Upper lobe of left lung (tissue), 6 donors: ENCODE data around the gene DNASE1L3. TPM values are rescaled to one million over a fixed set of nuclear protein-coding genes. Genes with fewer than 3 reads are reported as not detected.

Experiments
- ATAC-seq, 2 donors: fragments of 200-7000 bp; cut with Tn5 transposase; one replicate each; pipeline ENCODE4 v1.9.1; 2022; ENCODE audit warnings: mild to moderate bottlenecking in 2 of 2, moderate library complexity in 2 of 2; ENCODE audit not compliant: low FRiP score in 2 of 2
- DNase-seq, 2 donors: peaks; one replicate each; pipeline ENCODE4 v3.0.0-alpha.2; 2019 to 2020
- H3K27ac ChIP-seq, 4 donors: fragments of 200-600 bp; sonication (generic); one replicate each; pipeline ENCODE4 v1.5.1; 2016 to 2019
- H3K27me3 ChIP-seq, 4 donors: fragments of 200-600 bp; sonication (generic); one replicate each; pipeline ENCODE4 v1.5.1; 2017 to 2019
- H3K36me3 ChIP-seq, 4 donors: fragments of 200-600 bp; sonication (generic); one replicate each; pipeline ENCODE4 v1.5.1; 2016 to 2019
- H3K4me1 ChIP-seq, 4 donors: fragments of 200-600 bp; sonication (generic); one replicate each; pipeline ENCODE4 v1.5.1; 2018 to 2019
- H3K4me3 ChIP-seq, 4 donors: fragments of 200-600 bp; sonication (generic); one replicate each; pipeline ENCODE4 v1.5.1; 2017 to 2019; ENCODE audit warnings: mild to moderate bottlenecking in 2 of 4, moderate library complexity in 1 of 4
- H3K9me3 ChIP-seq, 4 donors: fragments of 200-600 bp; sonication (generic); one replicate each; pipeline ENCODE4 v1.5.1; 2018 to 2019
- CTCF ChIP-seq, 6 experiments: fragments of 450-650 bp in 4 of 6; fragments of 200-600 bp in 2 of 6; sonication (generic) in 2 of 6; IDR thresholded peaks; one replicate each; pipeline ENCODE4 v1.5.1; 2016 to 2019; ENCODE audit warnings: antibody characterized with exemption in 6 of 6
- EP300 ChIP-seq, 4 donors: sonication (generic); formaldehyde crosslinking; IDR thresholded peaks; one replicate each; pipeline ENCODE4 v1.5.1; 2017; ENCODE audit warnings: antibody characterized with exemption in 4 of 4, control low read depth in 2 of 4
- POLR2A ChIP-seq, 4 donors: fragments of 450-650 bp; IDR thresholded peaks; one replicate each; pipeline ENCODE4 v1.5.1; 2016 to 2017; ENCODE audit warnings: antibody characterized with exemption in 4 of 4, mild to moderate bottlenecking in 2 of 4
- POLR2AphosphoS5 ChIP-seq, 2 donors: sonication (generic); formaldehyde crosslinking; IDR thresholded peaks; one replicate each; pipeline ENCODE4 v1.5.1; 2017; ENCODE audit warnings: antibody characterized with exemption in 2 of 2
- WGBS, 2 donors: methylation state at CpG; one replicate each; pipeline ENCODE4 v1.1.5; 2017 to 2018; 5-methylcytosine and 5-hydroxymethylcytosine counted together
- total RNA-seq, 6 donors: library from RNA; depleted of rRNA in 4 of 6; stranded (reverse); fragments of >200 nt in 4 of 6; gene quantifications; one replicate each; pipeline versions ENCODE4 v1.1.0 to v1.2.1, GENCODE V29; 2016 to 2021
- donor health status: DM: no; HTN: no; CAD: no; lungs with moderate emphysema.
- donor health status: DM: no; HTN: yes; CAD: no; lungs with severe emphysema.

The DNASE1L3 gene
- total RNA-seq, 6 donors from 2014 or later, result 0.59 to 35.6 (median 3.3) TPM; not detected in 1

GRCh38 chr3:58209933-58210332, 839 bp downstream of the DNASE1L3 start:
- ATAC-seq, result no peak
- Histone ChIP-seq H3K4me3 (no peak overlapping the region), H3K27ac (no peak overlapping the region), H3K4me1 (peaks cover 0 to 7% (median 2%) of the 10 kb centered on the region in 4 donors), H3K27me3 (no peaks in the 10 kb centered on the region), H3K36me3 (no peaks in the 10 kb centered on the region), H3K9me3 (no peaks in the 10 kb centered on the region)
- WGBS, 2 donors, result 54 to 74% methylated on average over 3 of the region's 3 CpGs
- no peak for DNase-seq
- TF ChIP-seq POLR2A (IDR thresholded peaks at IDR 0.05) (no peak), EP300 (IDR thresholded peaks at IDR 0.05) (no peak), CTCF (IDR thresholded peaks at IDR 0.05) (no peak), POLR2AphosphoS5 (IDR thresholded peaks at IDR 0.05) (no peak)

GRCh38 chr3:58207954-58208353, 2.8 kb downstream of the DNASE1L3 start:
- Histone ChIP-seq H3K9me3 (no peaks in the 10 kb centered on the region), H3K4me3 (no peak overlapping the region), H3K36me3 (no peaks in the 10 kb centered on the region), H3K4me1 (no peaks in the 10 kb centered on the region), H3K27ac (no peak overlapping the region), H3K27me3 (no peaks in the 10 kb centered on the region)
- TF ChIP-seq CTCF (IDR thresholded peaks at IDR 0.05), result no peak
- TF ChIP-seq POLR2A (IDR thresholded peaks at IDR 0.05), result no peak
- TF ChIP-seq EP300 (IDR thresholded peaks at IDR 0.05), result no peak
- no peak for TF ChIP-seq POLR2AphosphoS5 (IDR thresholded peaks at IDR 0.05)
- no peak for ATAC-seq
- WGBS, 2 donors, result 89 to 93% methylated on average over 4 of the region's 4 CpGs
- no peak for DNase-seq

- 93 to 94% methylated on average over 3 to 5 of the region's 5 CpGs for WGBS, 2 donors
- no peak overlapping the region for H3K27ac ChIP-seq
- H3K9me3 ChIP-seq, result no peaks in the 10 kb centered on the region
- no peak for DNase-seq
- H3K4me1 ChIP-seq, result peaks cover 0 to 2% (median 0%) of the 10 kb centered on the region in 4 donors
- no peak for TF ChIP-seq POLR2A (IDR thresholded peaks at IDR 0.05)
- TF ChIP-seq EP300 (IDR thresholded peaks at IDR 0.05), result no peak
- no peak for TF ChIP-seq POLR2AphosphoS5 (IDR thresholded peaks at IDR 0.05)
- TF ChIP-seq CTCF (IDR thresholded peaks at IDR 0.05), result no peak
- H3K36me3 ChIP-seq, result no peaks in the 10 kb centered on the region
- H3K4me3 ChIP-seq, result no peak overlapping the region
- peak in 1 of 2 donors; percentile 39 for ATAC-seq
- no peaks in the 10 kb centered on the region for H3K27me3 ChIP-seq
Measured at GRCh38 chr3:58206406-58207011, 4.3 kb downstream of the DNASE1L3 start.

- Histone ChIP-seq H3K27ac (no peak overlapping the region), H3K27me3 (no peaks in the 10 kb centered on the region), H3K4me1 (peaks cover under 1 to 6% (median 2%) of the 10 kb centered on the region in 4 donors), H3K4me3 (no peak overlapping the region), H3K36me3 (no peaks in the 10 kb centered on the region), H3K9me3 (no peaks in the 10 kb centered on the region)
- WGBS, 2 donors, result 78 to 85% methylated on average over 4 of the region's 4 CpGs
- TF ChIP-seq CTCF (IDR thresholded peaks at IDR 0.05) (no peak), POLR2A (IDR thresholded peaks at IDR 0.05) (no peak), EP300 (IDR thresholded peaks at IDR 0.05) (no peak), POLR2AphosphoS5 (IDR thresholded peaks at IDR 0.05) (no peak)
- ATAC-seq (no peak), DNase-seq (no peak)
Measured at GRCh38 chr3:58205981-58206380, 4.8 kb downstream of the DNASE1L3 start.

DNA sequence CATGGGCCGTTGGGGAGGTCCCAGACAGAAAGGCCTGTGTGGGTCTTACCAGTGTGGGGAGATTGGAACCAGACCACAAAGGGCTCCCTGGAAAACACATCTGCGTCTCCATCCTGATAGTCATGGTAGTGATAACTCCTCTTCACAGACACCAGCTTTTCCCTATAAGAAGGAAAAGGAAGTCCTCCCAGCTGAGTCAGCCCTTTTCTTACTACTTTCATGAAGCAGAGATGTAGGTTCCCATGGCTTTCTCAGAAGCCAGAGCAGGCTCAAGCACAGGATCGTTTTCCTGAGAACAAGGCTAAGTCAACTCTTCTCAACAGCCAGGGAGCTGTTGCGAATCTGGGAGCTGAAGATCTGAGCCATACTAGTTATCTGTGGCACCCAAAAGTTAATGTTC, 6.1 kb downstream of the DNASE1L3 start:
- ATAC-seq, result no peak
- H3K36me3 ChIP-seq, result no peaks in the 10 kb centered on the region
- 94 to 96% methylated on average over 4 of the region's 4 CpGs for WGBS, 2 donors

More for the DNA sequence above, 6.1 kb downstream of the DNASE1L3 start:
- H3K9me3 ChIP-seq, result no peaks in the 10 kb centered on the region
- DNase-seq, result no peak
- H3K27ac ChIP-seq, result no peak overlapping the region
- H3K27me3 ChIP-seq, result no peaks in the 10 kb centered on the region
- no peak for TF ChIP-seq CTCF (IDR thresholded peaks at IDR 0.05)
- TF ChIP-seq POLR2A (IDR thresholded peaks at IDR 0.05), result no peak
- no peak for TF ChIP-seq EP300 (IDR thresholded peaks at IDR 0.05)
- TF ChIP-seq POLR2AphosphoS5 (IDR thresholded peaks at IDR 0.05), result no peak
- peaks cover 5 to 16% (median 7%) of the 10 kb centered on the region in 4 donors for H3K4me1 ChIP-seq
- no peak overlapping the region for H3K4me3 ChIP-seq
